Right lobe of liver (tissue), 6 donors: Measurements from ENCODE around the gene PLEKHM1. TPM values are rescaled to one million over a fixed set of nuclear protein-coding genes. Genes with fewer than 3 reads are reported as not detected.

Experiments used
- ATAC-seq, 4 donors: fragments of 200-7000 bp; cut with Tn5 transposase; one replicate each; pipeline ENCODE4 v1.9.1; 2020; ENCODE audit warnings: mild to moderate bottlenecking in 4 of 4, moderate library complexity in 4 of 4
- DNase-seq, 3 donors: peaks; one replicate each; pipeline ENCODE4 v3.0.0-alpha.2; 2020
- H3K27ac ChIP-seq, 3 donors: fragments of 200-600 bp; one replicate each; pipeline ENCODE4 v1.8.0; 2022
- H3K27me3 ChIP-seq, 2 donors: fragments of 200-600 bp; one replicate each; pipeline ENCODE4 v1.8.0; 2022
- H3K36me3 ChIP-seq, 4 donors: fragments of 200-600 bp; sonication (generic) in 1 of 4; one replicate each; pipeline versions ENCODE4 v1.5.1 to v1.8.0; 2017 to 2022; ENCODE audit warnings: control low read depth in 1 of 4
- H3K4me1 ChIP-seq, 4 donors: fragments of 200-600 bp; sonication (generic) in 1 of 4; one replicate each; pipeline versions ENCODE4 v1.5.1 to v1.8.0; 2017 to 2022; ENCODE audit warnings: control low read depth in 1 of 4
- H3K4me3 ChIP-seq, 3 donors: fragments of 200-600 bp; one replicate each; pipeline ENCODE4 v1.8.0; 2022
- H3K9me3 ChIP-seq, 4 donors: fragments of 200-600 bp; sonication (generic) in 1 of 4; one replicate each; pipeline versions ENCODE4 v1.5.1 to v1.8.0; 2017 to 2022; ENCODE audit warnings: control low read depth in 1 of 4
- POLR2A ChIP-seq: fragments of 450-650 bp; IDR thresholded peaks from one replicate; pipeline ENCODE4 v1.6.1; 2017; ENCODE audit warnings: antibody characterized with exemption, mild to moderate bottlenecking
- WGBS: methylation state at CpG from one replicate; pipeline ENCODE4 v1.1.6; 2018; ENCODE audit warnings: low coverage, low lambda C conversion rate; ENCODE audit not compliant: insufficient coverage; ENCODE audit errors: missing lambda C conversion rate; 5-methylcytosine and 5-hydroxymethylcytosine counted together
- intact Hi-C, 2 donors: fragments of 100-400 bp; cut with DNase I; formaldehyde crosslinking; loops; one replicate each; pipeline versions ENCODE4 v1.11.2 to v1.14.1; 2022
- total RNA-seq, 6 experiments: library from RNA; depleted of rRNA in 2 of 6; stranded (reverse); fragments of >200 nt in 2 of 6; fragmentation: NEBNext Ultra II Directional in 3 of 6; extraction: Animal tissue kit (Norgen Biotek cat#: 25700) in 3 of 6; gene quantifications; one replicate each; pipeline versions ENCODE4 v1.1.0 to v1.2.4, GENCODE V29; 2016 to 2023
- TF ChIP-seq, protein P1 (sequence below), 4 donors: fragments of 200-600 bp in 3 of 4; fragments of 450-650 bp in 1 of 4; IDR thresholded peaks; one replicate each; pipeline versions ENCODE4 v1.5.1 to v1.8.0; 2016 to 2022; ENCODE audit warnings: antibody characterized with exemption in 4 of 4, mild to moderate bottlenecking in 2 of 4
- donor health status: DM: no; HTN: yes; CAD: no.
- donor health status: DM: no; HTN: no; CAD: no.
- donor health status: DM: no; HTN: no; CAD: no.
- donor health status: DM: no; HTN: yes; CAD: no.
- donor health status: DM: no; HTN: yes; CAD: no.

The PLEKHM1 gene
- total RNA-seq, 6 experiments from 2014 or later, result 11.9 to 27.5 (median 23.1) TPM

DNA sequence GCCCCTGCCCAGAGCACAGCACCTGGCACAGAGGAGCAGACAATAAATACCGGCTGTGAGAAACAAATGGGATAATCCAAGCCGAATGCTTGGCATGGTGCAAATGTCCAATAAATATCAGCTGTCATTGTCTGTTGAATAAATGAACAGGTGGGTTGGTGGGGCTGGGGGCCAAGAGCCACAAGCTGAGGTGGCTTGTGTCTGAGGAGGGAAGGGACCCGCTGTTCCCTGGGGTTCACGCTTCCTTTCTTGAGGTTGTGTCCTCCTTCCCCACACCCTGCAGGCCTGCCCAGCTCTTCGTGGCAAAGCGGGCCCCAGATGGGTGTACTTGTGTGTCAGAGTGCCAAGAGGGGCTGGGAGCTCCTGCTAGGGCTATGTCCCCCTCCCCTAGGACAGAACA lies 96.4 kb downstream of the PLEKHM1 start:
- intact Hi-C loops, result no loop called here
- no peak for ATAC-seq
- H3K36me3 ChIP-seq, result no peaks in the 10 kb centered on the region
- no peaks in the 10 kb centered on the region for H3K27me3 ChIP-seq
- TF ChIP-seq, protein P1, sequence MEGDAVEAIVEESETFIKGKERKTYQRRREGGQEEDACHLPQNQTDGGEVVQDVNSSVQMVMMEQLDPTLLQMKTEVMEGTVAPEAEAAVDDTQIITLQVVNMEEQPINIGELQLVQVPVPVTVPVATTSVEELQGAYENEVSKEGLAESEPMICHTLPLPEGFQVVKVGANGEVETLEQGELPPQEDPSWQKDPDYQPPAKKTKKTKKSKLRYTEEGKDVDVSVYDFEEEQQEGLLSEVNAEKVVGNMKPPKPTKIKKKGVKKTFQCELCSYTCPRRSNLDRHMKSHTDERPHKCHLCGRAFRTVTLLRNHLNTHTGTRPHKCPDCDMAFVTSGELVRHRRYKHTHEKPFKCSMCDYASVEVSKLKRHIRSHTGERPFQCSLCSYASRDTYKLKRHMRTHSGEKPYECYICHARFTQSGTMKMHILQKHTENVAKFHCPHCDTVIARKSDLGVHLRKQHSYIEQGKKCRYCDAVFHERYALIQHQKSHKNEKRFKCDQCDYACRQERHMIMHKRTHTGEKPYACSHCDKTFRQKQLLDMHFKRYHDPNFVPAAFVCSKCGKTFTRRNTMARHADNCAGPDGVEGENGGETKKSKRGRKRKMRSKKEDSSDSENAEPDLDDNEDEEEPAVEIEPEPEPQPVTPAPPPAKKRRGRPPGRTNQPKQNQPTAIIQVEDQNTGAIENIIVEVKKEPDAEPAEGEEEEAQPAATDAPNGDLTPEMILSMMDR (IDR thresholded peaks at IDR 0.05), result no peak
- TF ChIP-seq POLR2A, result no peak
- 92% methylated on average over 2 of the region's 6 CpGs for WGBS
- H3K27ac ChIP-seq, result no peak overlapping the region
- no peaks in the 10 kb centered on the region for H3K9me3 ChIP-seq
- peaks cover 0 to 7% (median 0%) of the 10 kb centered on the region in 4 donors for H3K4me1 ChIP-seq
- H3K4me3 ChIP-seq, result no peak overlapping the region
- DNase-seq, result no peak

DNA sequence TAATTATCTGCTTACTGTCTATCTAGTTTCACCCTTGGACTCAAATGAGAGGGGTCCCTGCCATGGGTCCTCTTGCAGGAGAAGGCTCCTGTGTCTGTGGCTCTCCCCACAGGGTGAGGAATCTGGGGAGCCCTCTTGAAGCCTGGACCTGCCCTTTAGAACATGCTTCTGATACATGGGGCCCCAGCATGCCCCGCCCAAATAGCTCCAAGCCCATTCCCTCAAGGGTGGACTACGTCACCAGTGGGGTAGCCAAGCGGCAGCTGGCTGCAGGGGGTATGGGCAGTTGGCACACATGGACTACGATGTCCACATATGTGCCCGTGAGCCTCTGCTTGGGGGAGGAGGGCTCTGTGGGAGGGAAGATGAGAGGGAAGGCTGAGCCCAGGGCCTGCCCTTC lies 97.1 kb downstream of the PLEKHM1 start:
- Histone ChIP-seq H3K4me3 (no peak overlapping the region), H3K4me1 (peaks cover 0 to 7% (median 0%) of the 10 kb centered on the region in 4 donors), H3K36me3 (no peaks in the 10 kb centered on the region), H3K9me3 (no peaks in the 10 kb centered on the region), H3K27ac (no peak overlapping the region), H3K27me3 (no peaks in the 10 kb centered on the region)
- intact Hi-C loops, result no loop called here
- no CpG with 5 or more reads among the region's 5 CpGs for WGBS
- DNase-seq (no peak), ATAC-seq (no peak)
- TF ChIP-seq POLR2A, result no peak
- TF ChIP-seq, protein P1 (IDR thresholded peaks at IDR 0.05), result no peak

DNA sequence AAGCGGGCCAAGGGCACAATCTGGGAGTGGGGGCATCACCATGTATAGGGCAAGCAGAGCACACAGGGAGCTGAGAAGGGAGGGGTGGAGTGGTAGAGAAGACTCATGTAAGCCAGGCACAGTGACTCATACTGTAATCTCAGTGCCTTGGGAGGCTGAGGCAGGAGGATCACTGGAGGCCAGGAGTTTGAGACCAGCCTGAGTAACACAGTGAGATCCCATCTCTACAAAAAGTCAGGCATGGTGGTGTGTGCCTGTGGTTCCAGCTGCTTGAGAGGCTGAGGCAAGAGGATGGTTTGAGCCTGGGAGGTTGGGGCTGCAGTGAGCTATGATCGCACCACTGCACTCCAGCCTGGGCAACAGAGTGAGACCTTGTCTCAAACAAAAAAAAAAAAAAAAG lies 98.6 kb downstream of the PLEKHM1 start:
- no peaks in the 10 kb centered on the region for H3K9me3 ChIP-seq
- no peak overlapping the region for H3K27ac ChIP-seq
- H3K27me3 ChIP-seq, result no peaks in the 10 kb centered on the region
- no peak overlapping the region for H3K4me3 ChIP-seq
- 100% methylated on average over 1 of the region's 2 CpGs for WGBS
- no peaks in the 10 kb centered on the region for H3K36me3 ChIP-seq
- TF ChIP-seq, protein P1 (IDR thresholded peaks at IDR 0.05), result no peak
- TF ChIP-seq POLR2A, result no peak
- ATAC-seq (no peak), DNase-seq (no peak)
- intact Hi-C loops, result no loop called here
- H3K4me1 ChIP-seq, result peaks cover 0 to 7% (median 0%) of the 10 kb centered on the region in 4 donors

DNA sequence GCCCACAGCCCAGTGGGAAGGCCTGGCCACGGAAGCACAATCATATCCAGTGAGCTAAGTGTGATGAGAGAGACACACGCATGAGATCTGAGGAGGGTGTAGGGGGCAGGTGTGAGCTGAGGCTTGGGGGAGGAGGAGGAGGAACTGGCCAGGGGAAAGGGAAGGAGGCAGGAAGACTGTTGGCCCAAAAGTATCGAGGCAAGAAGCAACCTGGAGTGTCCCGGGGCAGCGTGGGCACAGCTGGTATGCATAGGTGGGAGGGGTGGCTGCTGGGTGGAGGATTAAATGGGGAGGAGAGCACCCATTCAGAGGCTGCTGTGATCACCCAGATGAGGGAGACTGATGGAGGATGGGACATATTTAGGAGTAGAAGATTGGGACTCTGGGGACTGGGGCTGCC lies 99.2 kb downstream of the PLEKHM1 start:
- H3K27ac ChIP-seq, result no peak overlapping the region
- WGBS, result 47% methylated on average over 4 of the region's 5 CpGs

More for the DNA sequence above, 99.2 kb downstream of the PLEKHM1 start:
- no peaks in the 10 kb centered on the region for H3K27me3 ChIP-seq
- DNase-seq (no peak), ATAC-seq (no peak)
- H3K9me3 ChIP-seq, result no peaks in the 10 kb centered on the region
- intact Hi-C loops, result no loop called here
- no peak overlapping the region for H3K4me3 ChIP-seq
- peaks cover 0 to 7% (median 0%) of the 10 kb centered on the region in 4 donors for H3K4me1 ChIP-seq
- H3K36me3 ChIP-seq, result no peaks in the 10 kb centered on the region
- TF ChIP-seq POLR2A, result no peak
- TF ChIP-seq, protein P1 (IDR thresholded peaks at IDR 0.05), result no peak
